IPS-15b (cell line): ENCODE measurements around the gene FBXO48.
"Not testable (repeated sequence)": the region's sequence is repeated elsewhere in the genome, so short reads cannot be mapped to it uniquely, and the experiment has no call there.

ENCODE experiments used
- H3K27me3 ChIP-seq: one replicate; pipeline ENCODE4 v1.6.1; 2013; ENCODE audit warnings: low read length; ENCODE audit not compliant: control insufficient read depth, insufficient read depth
- H3K36me3 ChIP-seq: one replicate; pipeline ENCODE4 v1.6.1; 2013; ENCODE audit warnings: low read length; ENCODE audit not compliant: control insufficient read depth, insufficient read depth
- H3K4me1 ChIP-seq: one replicate; pipeline ENCODE4 v1.6.1; 2013; ENCODE audit warnings: mild to moderate bottlenecking, low read length; ENCODE audit not compliant: control insufficient read depth, insufficient read depth
- H3K4me3 ChIP-seq: one replicate; pipeline ENCODE4 v1.5.1; 2013; ENCODE audit warnings: low read depth, low read length
- H3K9ac ChIP-seq: one replicate; pipeline ENCODE4 v1.6.1; 2013; ENCODE audit warnings: low read depth, mild to moderate bottlenecking, low read length
- H3K9me3 ChIP-seq: one replicate; pipeline ENCODE4 v1.6.1; 2013; ENCODE audit warnings: mild to moderate bottlenecking, low read length; ENCODE audit not compliant: control insufficient read depth, insufficient read depth

FBXO48 gene

DNA sequence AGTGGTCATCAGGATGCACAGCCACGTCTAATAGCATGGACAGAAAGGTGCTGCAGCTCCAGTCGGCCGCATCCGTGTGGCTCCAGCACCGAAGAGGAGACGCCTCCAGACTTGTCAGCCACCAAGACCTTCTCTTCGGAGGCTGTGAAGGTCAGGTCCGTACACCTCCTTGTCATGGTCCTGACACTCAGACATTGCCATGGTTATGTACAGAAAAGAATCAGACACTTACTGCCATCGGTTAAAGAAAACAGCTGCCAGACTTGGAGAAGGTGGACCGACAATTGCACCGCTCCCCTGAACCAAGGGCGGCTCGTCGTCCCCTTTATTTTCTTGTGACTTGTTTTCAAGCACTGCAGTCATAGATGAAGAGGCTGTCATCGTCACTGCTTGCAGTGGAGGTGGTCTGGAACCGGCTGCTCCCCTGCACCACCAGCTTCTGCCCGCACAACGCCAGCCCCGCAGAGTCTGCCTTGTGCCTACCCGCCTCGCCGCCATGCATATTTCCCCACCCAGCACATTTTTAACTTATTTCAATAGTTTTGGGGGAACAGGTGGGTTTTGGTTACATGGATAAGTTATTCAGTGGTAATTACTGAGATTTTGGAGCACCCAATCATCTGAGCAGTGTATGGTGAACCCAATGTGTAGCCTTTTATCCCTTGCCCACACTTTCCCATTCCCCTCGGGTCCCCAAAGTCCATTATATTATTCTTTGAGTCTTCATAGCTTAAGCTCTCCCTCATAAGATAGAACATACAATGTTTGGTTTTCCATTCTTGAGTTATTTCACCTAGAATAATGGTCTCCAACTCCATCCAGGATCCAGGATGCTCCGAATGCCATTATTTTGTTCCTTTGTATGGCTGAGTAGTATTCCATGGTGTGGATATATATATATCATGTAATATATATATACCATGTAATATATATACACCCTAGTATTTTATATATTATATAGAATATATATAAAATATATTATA lies 18.1 kb downstream of the FBXO48 start:
- Histone ChIP-seq H3K4me3 (no peak overlapping the region), H3K9me3 (no peaks in the 10 kb centered on the region), H3K36me3 (no peaks in the 10 kb centered on the region), H3K27me3 (no peaks in the 10 kb centered on the region), H3K9ac (no peak overlapping the region), H3K4me1 (no peaks in the 10 kb centered on the region)

DNA sequence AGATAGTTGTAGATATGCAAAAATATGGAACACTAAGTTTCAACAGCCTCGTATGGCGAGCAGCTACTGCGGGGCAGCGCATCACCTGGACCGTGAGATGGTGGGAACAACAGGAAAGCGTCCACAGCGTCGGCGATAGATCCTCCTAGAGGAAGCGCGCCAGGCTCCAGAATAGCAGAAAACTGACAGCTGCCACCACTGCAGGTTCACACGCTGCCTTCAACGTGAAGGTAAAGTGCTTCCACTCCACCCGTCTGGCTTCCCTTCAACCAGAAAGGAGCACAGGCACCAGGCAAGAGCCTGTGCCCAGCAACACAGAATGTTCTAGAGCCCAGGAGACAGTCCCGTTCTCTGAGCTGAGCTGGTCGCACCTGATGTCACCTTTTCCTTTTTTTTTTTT lies 20.0 kb downstream of the FBXO48 start:
- Histone ChIP-seq H3K27me3 (no peaks in the 10 kb centered on the region), H3K4me3 (no peak overlapping the region), H3K4me1 (no peaks in the 10 kb centered on the region), H3K9me3 (no peaks in the 10 kb centered on the region), H3K9ac (no peak overlapping the region), H3K36me3 (no peaks in the 10 kb centered on the region)

DNA sequence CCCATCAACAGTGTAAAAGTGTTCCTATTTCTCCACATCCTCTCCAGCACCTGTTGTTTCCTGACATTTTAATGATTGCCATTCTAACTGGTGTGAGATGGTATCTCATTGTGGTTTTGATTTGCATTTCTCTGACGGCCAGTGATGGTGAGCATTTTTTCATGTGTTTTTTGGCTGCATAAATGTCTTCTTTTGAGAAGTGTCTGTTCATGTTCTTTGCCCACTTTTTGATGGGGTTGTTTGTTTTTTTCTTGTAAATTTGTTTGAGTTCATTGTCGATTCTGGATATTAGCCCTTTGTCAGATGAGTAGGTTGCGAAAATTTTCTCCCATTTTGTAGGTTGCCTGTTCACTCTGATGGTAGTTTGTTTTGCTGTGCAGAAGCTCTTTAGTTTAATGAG lies 20.7 kb downstream of the FBXO48 start:
- H3K4me3 ChIP-seq, H3K27me3 ChIP-seq, H3K4me1 ChIP-seq, H3K9me3 ChIP-seq, H3K36me3 ChIP-seq, H3K9ac ChIP-seq: not testable (repeated sequence)

DNA sequence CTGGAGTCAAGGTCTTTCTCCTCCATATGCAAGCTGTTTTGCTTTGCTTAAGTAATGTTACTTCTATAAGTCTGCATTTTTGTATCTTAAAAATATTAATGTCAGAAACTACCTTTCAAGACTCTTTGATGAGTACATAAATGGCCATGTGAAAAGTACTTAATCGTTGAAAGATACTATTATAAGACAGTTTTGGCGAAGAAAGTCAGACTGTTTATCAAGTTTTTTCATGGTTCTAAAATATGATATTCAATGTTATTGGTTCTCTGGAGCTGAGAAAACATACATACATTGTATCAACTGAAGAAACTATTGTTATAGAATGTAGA lies 25.1 kb downstream of the FBXO48 start:
- H3K27me3 ChIP-seq = no peaks in the 10 kb centered on the region
- no peak overlapping the region for H3K4me3 ChIP-seq
- H3K9me3 ChIP-seq = no peaks in the 10 kb centered on the region
- no peaks in the 10 kb centered on the region for H3K4me1 ChIP-seq
- H3K9ac ChIP-seq = no peak overlapping the region
- no peaks in the 10 kb centered on the region for H3K36me3 ChIP-seq

DNA sequence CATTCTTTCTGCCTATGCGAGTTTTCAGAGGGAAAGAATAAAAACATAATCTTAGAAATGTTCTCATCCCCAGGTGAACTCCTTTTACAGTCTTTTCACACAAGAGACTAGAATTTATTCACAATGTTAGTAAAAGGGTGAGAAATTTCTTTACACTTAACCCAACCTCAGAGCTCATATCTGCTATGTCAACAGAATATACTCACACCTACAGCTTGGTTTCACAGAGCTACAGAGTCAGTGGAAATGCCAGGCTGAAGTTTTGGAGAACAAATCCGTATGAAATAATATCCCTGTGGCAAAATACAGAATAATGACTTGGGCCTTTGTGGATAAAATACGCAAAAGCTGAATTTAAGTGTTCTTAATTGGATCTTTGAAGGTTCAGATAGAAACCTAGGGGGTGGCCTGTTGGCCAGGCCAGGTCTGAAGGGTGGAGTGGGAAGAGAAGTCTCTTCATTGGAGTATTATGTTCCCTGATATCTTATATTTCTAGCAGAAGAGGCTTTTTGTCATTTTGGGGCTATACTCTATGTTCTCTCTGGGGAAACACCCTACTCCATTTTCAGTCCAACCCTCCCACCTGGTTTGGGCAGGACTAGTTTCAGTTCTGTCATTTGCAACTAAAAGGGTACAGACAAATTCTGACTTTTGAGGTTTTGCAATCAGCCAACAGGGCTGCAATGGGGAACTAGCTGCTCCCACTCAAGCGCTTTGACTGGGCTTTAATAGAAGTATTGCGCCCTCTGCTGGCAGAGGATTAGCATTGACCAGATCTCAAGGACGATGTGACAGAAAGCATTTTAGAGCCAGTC lies 25.7 kb downstream of the FBXO48 start:
- no peaks in the 10 kb centered on the region for H3K36me3 ChIP-seq
- H3K4me1 ChIP-seq = no peaks in the 10 kb centered on the region
- no peaks in the 10 kb centered on the region for H3K9me3 ChIP-seq
- H3K27me3 ChIP-seq = no peaks in the 10 kb centered on the region
- H3K9ac ChIP-seq = no peak overlapping the region
- H3K4me3 ChIP-seq = no peak overlapping the region

DNA sequence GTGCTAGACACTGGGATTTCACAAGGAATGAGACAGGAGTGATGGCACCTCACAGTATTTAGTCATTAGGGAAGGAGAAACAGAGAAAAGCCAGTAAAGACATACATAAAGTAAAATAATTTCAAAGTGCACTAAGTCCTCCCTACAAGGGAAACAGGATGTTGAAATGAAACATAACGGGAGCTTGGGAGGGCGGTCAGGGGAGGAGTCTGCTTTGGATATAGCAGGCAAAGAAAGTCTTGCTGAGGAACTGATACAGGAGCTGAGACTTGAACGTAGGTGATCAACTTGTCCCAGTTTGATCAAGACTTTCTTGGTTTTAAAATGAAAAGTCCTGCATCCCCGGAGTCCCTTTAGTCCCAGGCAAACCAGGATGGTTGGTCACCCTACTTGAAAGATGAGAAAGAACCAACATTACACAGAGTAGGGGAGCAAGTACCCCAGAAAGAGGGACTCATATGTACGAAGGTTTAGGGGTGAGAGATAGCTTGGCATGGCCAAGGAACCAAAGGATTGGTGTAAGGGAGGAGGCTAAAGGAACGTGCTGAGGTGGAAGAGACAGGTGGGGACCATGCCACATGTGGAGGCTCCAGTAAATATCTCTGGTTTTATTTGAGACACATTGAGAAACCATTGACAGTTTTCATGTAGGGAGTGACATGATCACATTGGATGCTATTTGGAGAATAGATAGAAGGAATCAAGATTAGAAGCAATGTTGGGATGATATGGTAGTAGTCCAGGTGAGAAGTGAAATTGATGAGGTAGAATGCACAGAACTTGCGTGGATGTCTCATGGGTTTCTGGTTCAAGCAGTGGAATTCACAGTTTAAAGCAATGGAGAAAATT lies 28.4 kb downstream of the FBXO48 start:
- Histone ChIP-seq H3K27me3 (no peaks in the 10 kb centered on the region), H3K9ac (no peak overlapping the region), H3K4me1 (no peaks in the 10 kb centered on the region), H3K4me3 (no peak overlapping the region), H3K36me3 (no peaks in the 10 kb centered on the region), H3K9me3 (no peaks in the 10 kb centered on the region)

DNA sequence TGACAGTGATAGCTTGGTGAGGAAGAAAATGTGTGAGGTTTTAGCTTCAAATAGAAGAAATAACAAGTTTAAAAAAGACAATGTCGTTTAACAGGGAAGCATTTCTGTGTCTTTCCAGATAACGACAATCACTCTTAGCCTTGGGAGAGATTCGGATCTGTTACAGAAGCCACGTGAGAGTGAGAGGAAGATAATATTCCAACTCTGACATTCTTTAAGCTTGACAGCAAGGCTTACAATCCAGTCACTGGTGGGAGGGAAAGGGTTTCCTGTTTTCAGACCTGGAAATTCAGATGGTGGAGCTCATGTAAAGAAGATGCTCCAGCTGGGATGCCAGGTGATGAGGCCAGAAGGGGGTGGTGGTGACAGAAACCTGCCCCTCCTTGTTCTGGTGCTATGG lies 30.8 kb downstream of the FBXO48 start:
- H3K4me1 ChIP-seq = no peaks in the 10 kb centered on the region
- H3K9me3 ChIP-seq = no peaks in the 10 kb centered on the region
- H3K4me3 ChIP-seq = no peak overlapping the region
- H3K27me3 ChIP-seq = no peaks in the 10 kb centered on the region
- H3K36me3 ChIP-seq = no peaks in the 10 kb centered on the region
- no peak overlapping the region for H3K9ac ChIP-seq

DNA sequence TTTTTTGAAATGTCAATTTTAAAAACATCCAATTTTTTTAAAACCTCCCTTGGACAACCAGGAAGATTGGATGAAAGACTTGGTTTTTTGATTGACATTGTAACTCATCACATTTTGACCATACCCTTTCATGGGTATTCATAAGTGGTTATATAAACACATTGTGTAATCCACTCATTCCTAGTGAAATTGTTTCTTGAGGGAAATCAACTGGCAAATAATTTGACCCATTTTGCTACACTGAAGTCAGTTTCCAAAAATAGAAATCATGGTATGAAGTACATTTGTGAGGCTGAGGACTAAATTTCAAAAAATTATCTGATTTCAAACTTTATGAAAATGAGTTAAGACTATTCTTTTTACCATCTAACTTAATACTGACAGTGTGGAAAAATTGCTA lies 31.5 kb downstream of the FBXO48 start:
- H3K9me3 ChIP-seq = no peaks in the 10 kb centered on the region
- no peaks in the 10 kb centered on the region for H3K36me3 ChIP-seq
- H3K4me1 ChIP-seq = no peaks in the 10 kb centered on the region
- H3K4me3 ChIP-seq = no peak overlapping the region
- no peaks in the 10 kb centered on the region for H3K27me3 ChIP-seq
- H3K9ac ChIP-seq = no peak overlapping the region

DNA sequence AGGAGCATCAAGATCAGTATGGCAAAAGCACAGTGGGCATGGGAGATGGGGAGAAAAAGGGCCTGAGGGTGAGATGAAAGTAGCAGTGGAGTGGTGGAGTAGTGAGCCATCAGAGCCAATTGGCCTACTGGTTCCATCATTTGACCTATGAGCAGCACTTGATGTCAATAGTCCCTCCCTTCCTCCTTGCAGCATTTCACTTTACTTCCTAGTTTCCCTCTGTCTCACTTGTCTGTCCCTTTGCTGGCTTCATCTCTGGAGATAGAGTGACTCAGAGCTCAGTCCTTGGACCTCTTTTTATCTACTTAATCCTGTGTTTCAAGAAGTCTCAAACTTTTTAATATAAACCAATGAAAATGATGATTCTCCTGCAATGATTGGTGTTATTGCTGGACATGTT lies 32.1 kb downstream of the FBXO48 start:
- Histone ChIP-seq H3K9me3 (no peaks in the 10 kb centered on the region), H3K4me1 (no peaks in the 10 kb centered on the region), H3K36me3 (no peaks in the 10 kb centered on the region), H3K27me3 (no peaks in the 10 kb centered on the region), H3K4me3 (no peak overlapping the region), H3K9ac (no peak overlapping the region)

DNA sequence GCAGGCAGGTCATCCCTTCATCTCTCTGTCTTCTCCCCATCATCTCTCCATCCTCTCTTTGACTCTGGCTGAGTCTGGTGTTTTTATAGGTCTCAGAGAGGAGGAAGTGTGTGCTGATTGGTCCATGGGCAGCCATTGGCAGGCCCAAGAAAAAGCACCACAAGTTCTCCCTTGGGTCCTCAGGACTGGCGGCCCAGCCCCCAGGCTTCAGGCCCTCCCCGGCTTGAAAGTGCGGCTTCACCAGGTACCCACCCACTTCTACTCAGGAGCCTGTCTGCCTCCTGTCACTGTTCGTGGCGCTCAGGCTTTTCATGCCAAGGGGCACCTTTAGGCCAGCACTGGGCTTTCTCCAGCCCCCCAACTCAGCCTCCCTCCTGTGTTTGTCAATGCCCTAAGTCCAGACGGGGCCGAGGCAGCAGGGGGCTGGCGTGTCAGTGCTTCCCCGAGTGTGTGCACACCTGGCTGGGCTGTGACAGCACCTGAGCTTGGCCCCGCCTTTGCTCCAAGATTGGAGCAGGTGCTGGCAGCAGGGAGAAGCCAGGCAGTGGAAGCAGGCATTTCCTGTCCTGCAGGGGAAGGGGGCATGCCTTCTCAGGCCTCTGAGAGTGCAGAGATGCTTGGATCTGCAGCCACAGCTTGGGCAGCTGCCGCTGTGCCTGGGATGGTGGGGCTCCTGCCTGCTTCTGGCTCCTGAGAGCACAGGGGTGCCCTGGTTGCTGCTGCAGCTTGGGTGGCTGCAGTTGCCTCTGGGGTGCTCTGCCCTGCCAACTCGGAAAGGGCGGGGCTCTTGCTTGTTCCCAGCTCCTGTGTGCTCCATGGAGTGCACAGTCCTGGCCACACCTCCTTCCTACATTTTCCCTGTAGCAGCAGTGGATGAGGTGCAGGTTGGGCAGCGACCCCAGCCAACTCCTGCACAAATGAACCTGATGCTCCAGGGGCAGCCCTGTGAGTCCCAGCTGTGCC lies 34.1 kb downstream of the FBXO48 start:
- Histone ChIP-seq H3K36me3 (no peaks in the 10 kb centered on the region), H3K27me3 (no peaks in the 10 kb centered on the region), H3K4me3 (no peak overlapping the region), H3K4me1 (no peaks in the 10 kb centered on the region), H3K9me3 (no peaks in the 10 kb centered on the region), H3K9ac (no peak overlapping the region)
